HCT116 (cell line): ENCODE data around the gene CLIC6. TPM values are rescaled to one million over a fixed set of nuclear protein-coding genes. Genes with fewer than 3 reads are reported as not detected.

Experiments
- ATAC-seq: fragments of 200-7000 bp; cut with Tn5 transposase; 2 replicates; pipeline ENCODE4 v1.9.1; 2020; ENCODE audit warnings: mild to moderate bottlenecking, moderate library complexity
- BruUV-seq: library from RNA; stranded (reverse); fragments of 400-500 nt; replicated peaks from 2 replicates; lab custom pipeline; 2021; lab: Mats Ljungman, UMichigan
- CTCF ChIA-PET: fragments of 300-600 bp; sonication (Branson Sonifier 250); formaldehyde crosslinking; loops from one replicate; lab custom pipeline; 2021; ENCODE audit warnings: antibody characterized with exemption; lab: Charles Lee
- POLR2A ChIA-PET: fragments of 300-600, 350-600 bp; sonication (Branson Sonifier 250); formaldehyde crosslinking; loops from one replicate; lab custom pipeline; 2021; ENCODE audit warnings: antibody characterized with exemption; lab: Charles Lee
- RAD21 ChIA-PET, 2 experiments: fragments of 300-600 bp; sonication (Branson Sonifier 250); formaldehyde crosslinking; loops; one replicate each; lab custom pipeline; 2023; ENCODE audit warnings: low total read pairs in 2 of 2; ENCODE audit not compliant: uncharacterized antibody in 2 of 2, unreplicated experiment in 2 of 2, low non-redundant PET in 1 of 2; lab: Charles Lee
- DNase-seq: peaks from one replicate; pipeline ENCODE4 v3.0.0-alpha.2; 2010; ENCODE audit warnings: low read depth, low spot score
- H2AFZ ChIP-seq: fragments of 200-600 bp; shearing (Covaris generic), sonication (generic); 2 replicates; pipeline ENCODE4 v1.6.1; 2017; ENCODE audit warnings: low read depth, mixed run types, mixed read lengths, antibody characterized with exemption, low read length; ENCODE audit not compliant: poor library complexity, severe bottlenecking
- H3K27ac ChIP-seq: 2 replicates; pipeline ENCODE4 v1.5.1; 2012; ENCODE audit warnings: low read depth, low read length
- H3K27me3 ChIP-seq: fragments of 200-600 bp; sonication (generic); 2 replicates; pipeline ENCODE4 v1.6.1; 2016; ENCODE audit warnings: mixed run types, low read length, mixed read lengths; ENCODE audit not compliant: insufficient read depth
- H3K36me3 ChIP-seq, 2 experiments: fragments of 200-500 bp in 1 of 2; fragments of 200-600 bp in 1 of 2; sonication (Bioruptor generic) in 1 of 2; sonication (generic) in 1 of 2; 2 replicates each; pipeline versions ENCODE4 v1.5.1 to v1.6.1; 2014 to 2016; ENCODE audit warnings: low read length in 2 of 2, inconsistent platforms in 1 of 2, mixed read lengths in 1 of 2, mixed run types in 1 of 2; ENCODE audit not compliant: insufficient read depth in 2 of 2, control insufficient read depth in 1 of 2
- H3K4me1 ChIP-seq, 2 experiments: fragments of 200-600 bp in 1 of 2; sonication (generic) in 1 of 2; 2 replicates each; pipeline versions ENCODE4 v1.5.1 to v1.6.1; 2012 to 2017; ENCODE audit warnings: low read length in 2 of 2, inconsistent platforms in 1 of 2, mild to moderate bottlenecking in 1 of 2, mixed read lengths in 1 of 2, mixed run types in 1 of 2, moderate library complexity in 1 of 2; ENCODE audit not compliant: insufficient read depth in 2 of 2, control insufficient read depth in 1 of 2
- H3K4me2 ChIP-seq: fragments of 200-600 bp; sonication (generic); 2 replicates; pipeline ENCODE4 v1.6.1; 2017; ENCODE audit warnings: mixed run types, low read length, mixed read lengths
- H3K4me3 ChIP-seq, 2 experiments: fragments of 200-600 bp in 1 of 2; sonication (generic) in 1 of 2; replicated peaks in 1 of 2; 2 replicates each; pipeline ENCODE4 v1.5.1; 2011 to 2016; ENCODE audit warnings: low read length in 2 of 2, control low read depth in 1 of 2, low read depth in 1 of 2, mild to moderate bottlenecking in 1 of 2, mixed read lengths in 1 of 2, mixed run types in 1 of 2
- H3K79me2 ChIP-seq: fragments of 200-600 bp; sonication (generic); 2 replicates; pipeline ENCODE4 v1.6.1; 2017; ENCODE audit warnings: mild to moderate bottlenecking, mixed run types, low read length, moderate library complexity, mixed read lengths; ENCODE audit not compliant: insufficient read depth
- H3K9ac ChIP-seq: fragments of 200-600 bp; sonication (generic); 2 replicates; pipeline ENCODE4 v1.6.1; 2016; ENCODE audit warnings: low read length, mixed read lengths
- H3K9me2 ChIP-seq: fragments of 200-600 bp; sonication (generic), shearing (Covaris generic); 2 replicates; pipeline ENCODE4 v1.6.1; 2017; ENCODE audit warnings: mixed run types, mild to moderate bottlenecking, moderate library complexity; ENCODE audit not compliant: insufficient read depth
- H3K9me3 ChIP-seq, 2 experiments: fragments of 200-500 bp in 1 of 2; fragments of 200-600 bp in 1 of 2; sonication (Bioruptor generic) in 1 of 2; sonication (generic) in 1 of 2; 2 replicates each; pipeline ENCODE4 v1.6.1; 2014 to 2017; ENCODE audit warnings: low read length in 2 of 2, mixed read lengths in 2 of 2, inconsistent platforms in 1 of 2, low read depth in 1 of 2, mild to moderate bottlenecking in 1 of 2, mixed run types in 1 of 2, moderate library complexity in 1 of 2; ENCODE audit not compliant: control insufficient read depth in 1 of 2, insufficient read depth in 1 of 2
- H4K20me1 ChIP-seq: fragments of 200-600 bp; sonication (generic), shearing (Covaris generic); 2 replicates; pipeline ENCODE4 v1.6.1; 2017; ENCODE audit warnings: mixed run types, mild to moderate bottlenecking, moderate library complexity; ENCODE audit not compliant: insufficient read depth
- CEBPB ChIP-seq: IDR thresholded peaks from 2 replicates; pipeline ENCODE4 v1.6.1; 2012; ENCODE audit warnings: low read depth
- CTCF ChIP-seq, 3 experiments: fragments of 200-600 bp in 1 of 3; sonication (generic) in 1 of 3; IDR thresholded peaks in 2 of 3; conservative IDR thresholded peaks in 1 of 3; 2 replicates each; pipeline ENCODE4 v1.5.1; 2012 to 2017; ENCODE audit warnings: low read depth in 2 of 3, low read length in 2 of 3, antibody characterized with exemption in 1 of 3, borderline replicate concordance in 1 of 3, control low read depth in 1 of 3, mild to moderate bottlenecking in 1 of 3, mixed read lengths in 1 of 3, mixed run types in 1 of 3, moderate library complexity in 1 of 3; ENCODE audit not compliant: insufficient read depth in 1 of 3
- EGR1 ChIP-seq: IDR thresholded peaks from 2 replicates; pipeline ENCODE4 v1.6.1; 2012; ENCODE audit warnings: low read depth
- ELF1 ChIP-seq: IDR thresholded peaks from 2 replicates; pipeline ENCODE4 v1.6.1; 2012; ENCODE audit warnings: low read depth, borderline replicate concordance
- EZH2 ChIP-seq: fragments of 200-600 bp; sonication (generic); IDR thresholded peaks from 2 replicates; pipeline ENCODE4 v1.6.1; 2017; ENCODE audit warnings: antibody characterized with exemption, mixed run types
- FOSL1 ChIP-seq: IDR thresholded peaks from 2 replicates; pipeline ENCODE4 v1.6.1; 2012; ENCODE audit warnings: low read depth
- JUND ChIP-seq: IDR thresholded peaks from 2 replicates; pipeline ENCODE4 v1.6.1; 2012
- MAX ChIP-seq: IDR thresholded peaks from 2 replicates; pipeline ENCODE4 v1.6.1; 2012
- POLR2A ChIP-seq: IDR thresholded peaks from 2 replicates; pipeline ENCODE4 v1.7.0; 2011; ENCODE audit warnings: borderline replicate concordance; ENCODE audit not compliant: insufficient read depth, insufficient read length; ENCODE audit errors: extremely low read depth
- POLR2AphosphoS5 ChIP-seq: IDR thresholded peaks from 2 replicates; pipeline ENCODE4 v1.6.1; 2011; ENCODE audit warnings: mild to moderate bottlenecking, low read depth, low read length, moderate library complexity
- RAD21 ChIP-seq: IDR thresholded peaks from 2 replicates; pipeline ENCODE4 v1.6.1; 2012; ENCODE audit warnings: low read depth, mild to moderate bottlenecking
- SP1 ChIP-seq: IDR thresholded peaks from 2 replicates; pipeline ENCODE4 v1.6.1; 2012; ENCODE audit warnings: low read depth
- SRF ChIP-seq: IDR thresholded peaks from 2 replicates; pipeline ENCODE4 v1.6.1; 2012; ENCODE audit warnings: low read depth
- TCF7L2 ChIP-seq: IDR thresholded peaks from 2 replicates; pipeline ENCODE4 v1.7.0; 2011; ENCODE audit warnings: borderline replicate concordance, inconsistent platforms; ENCODE audit not compliant: insufficient read depth, insufficient read length; ENCODE audit errors: extremely low read depth
- YY1 ChIP-seq: IDR thresholded peaks from 2 replicates; pipeline ENCODE4 v1.6.1; 2011; ENCODE audit warnings: low read length, low read depth, moderate library complexity, mild to moderate bottlenecking; ENCODE audit not compliant: insufficient replicate concordance; ENCODE audit errors: extremely low read depth
- ZBTB33 ChIP-seq: IDR thresholded peaks from 2 replicates; pipeline ENCODE4 v1.6.1; 2011; ENCODE audit warnings: mild to moderate bottlenecking, low read length, moderate library complexity; ENCODE audit not compliant: insufficient replicate concordance; ENCODE audit errors: extremely low read depth
- ZFX ChIP-seq: fragments of 450-650 bp; IDR thresholded peaks from 2 replicates; pipeline ENCODE4 v1.6.1; 2017
- ZNF274 ChIP-seq: fragments of 200-500 bp; sonication (Bioruptor generic); IDR thresholded peaks from 2 replicates; pipeline ENCODE4 v1.6.1; 2014; ENCODE audit warnings: mild to moderate bottlenecking, low read depth, low read length, inconsistent platforms
- intact Hi-C: fragments of 100-400 bp; cut with micrococcal nuclease; formaldehyde crosslinking; loops from 2 replicates; pipeline ENCODE4 v1.10.0; 2022
- total RNA-seq: library from RNA; stranded (reverse); gene quantifications from one replicate; pipeline ENCODE4 v1.2.1, GENCODE V29; 2021; ENCODE audit not compliant: unreplicated experiment
- TF ChIP-seq, protein P1 (sequence below): IDR thresholded peaks from 2 replicates; pipeline ENCODE4 v1.6.1; 2012; ENCODE audit warnings: low read depth
- TF ChIP-seq, protein P2 (sequence below): IDR thresholded peaks from 2 replicates; pipeline ENCODE4 v1.6.1; 2012

Gene CLIC6
- total RNA-seq, 1 experiment from 2014 or later, result 0.05 TPM

GRCh38 chr21:34702341-34703170 is 33.8 kb downstream of the CLIC6 start:
- TF ChIP-seq SRF (no peak), ZFX (no peak), YY1 (no peak), SP1 (no peak), ELF1 (no peak), ZNF274 (no peak), POLR2AphosphoS5 (no peak), EGR1 (no peak), RAD21 (no peak), POLR2A (no peak), ZBTB33 (no peak), MAX (no peak), FOSL1 (no peak), JUND (no peak), TCF7L2 (no peak), EZH2 (no peak), CEBPB (no peak), CTCF (IDR thresholded peaks at IDR 0.05 in 2 of 3, conservative IDR thresholded peaks at IDR 0.05 in 1 of 3; ENCODE audit: borderline replicate concordance in 1 of 3, insufficient read depth in 1 of 3, low read depth in 2 of 3, low read length in 2 of 3) (no peak)
- TF ChIP-seq, protein P1, sequence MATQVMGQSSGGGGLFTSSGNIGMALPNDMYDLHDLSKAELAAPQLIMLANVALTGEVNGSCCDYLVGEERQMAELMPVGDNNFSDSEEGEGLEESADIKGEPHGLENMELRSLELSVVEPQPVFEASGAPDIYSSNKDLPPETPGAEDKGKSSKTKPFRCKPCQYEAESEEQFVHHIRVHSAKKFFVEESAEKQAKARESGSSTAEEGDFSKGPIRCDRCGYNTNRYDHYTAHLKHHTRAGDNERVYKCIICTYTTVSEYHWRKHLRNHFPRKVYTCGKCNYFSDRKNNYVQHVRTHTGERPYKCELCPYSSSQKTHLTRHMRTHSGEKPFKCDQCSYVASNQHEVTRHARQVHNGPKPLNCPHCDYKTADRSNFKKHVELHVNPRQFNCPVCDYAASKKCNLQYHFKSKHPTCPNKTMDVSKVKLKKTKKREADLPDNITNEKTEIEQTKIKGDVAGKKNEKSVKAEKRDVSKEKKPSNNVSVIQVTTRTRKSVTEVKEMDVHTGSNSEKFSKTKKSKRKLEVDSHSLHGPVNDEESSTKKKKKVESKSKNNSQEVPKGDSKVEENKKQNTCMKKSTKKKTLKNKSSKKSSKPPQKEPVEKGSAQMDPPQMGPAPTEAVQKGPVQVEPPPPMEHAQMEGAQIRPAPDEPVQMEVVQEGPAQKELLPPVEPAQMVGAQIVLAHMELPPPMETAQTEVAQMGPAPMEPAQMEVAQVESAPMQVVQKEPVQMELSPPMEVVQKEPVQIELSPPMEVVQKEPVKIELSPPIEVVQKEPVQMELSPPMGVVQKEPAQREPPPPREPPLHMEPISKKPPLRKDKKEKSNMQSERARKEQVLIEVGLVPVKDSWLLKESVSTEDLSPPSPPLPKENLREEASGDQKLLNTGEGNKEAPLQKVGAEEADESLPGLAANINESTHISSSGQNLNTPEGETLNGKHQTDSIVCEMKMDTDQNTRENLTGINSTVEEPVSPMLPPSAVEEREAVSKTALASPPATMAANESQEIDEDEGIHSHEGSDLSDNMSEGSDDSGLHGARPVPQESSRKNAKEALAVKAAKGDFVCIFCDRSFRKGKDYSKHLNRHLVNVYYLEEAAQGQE, result no peak
- TF ChIP-seq, protein P2, sequence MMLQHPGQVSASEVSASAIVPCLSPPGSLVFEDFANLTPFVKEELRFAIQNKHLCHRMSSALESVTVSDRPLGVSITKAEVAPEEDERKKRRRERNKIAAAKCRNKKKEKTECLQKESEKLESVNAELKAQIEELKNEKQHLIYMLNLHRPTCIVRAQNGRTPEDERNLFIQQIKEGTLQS, result no peak
- intact Hi-C loops, result no loop called here
- H3K36me3 ChIP-seq, result no peaks in the 10 kb centered on the region
- H3K27me3 ChIP-seq, result no peaks in the 10 kb centered on the region
- ATAC-seq, result no peak
- POLR2A ChIA-PET, result no interaction called here
- H3K79me2 ChIP-seq, result no peaks in the 10 kb centered on the region
- no peak overlapping the region for H3K4me2 ChIP-seq
- H3K27ac ChIP-seq, result no peak overlapping the region
- no peaks in the 10 kb centered on the region for H3K9me2 ChIP-seq
- no TSS peak for BruUV-seq
- DNase-seq, result no peak
- H3K4me1 ChIP-seq, result no peaks in the 10 kb centered on the region
- H3K4me3 ChIP-seq, result no peak overlapping the region
- CTCF ChIA-PET, result no interaction called here
- H4K20me1 ChIP-seq, result no peaks in the 10 kb centered on the region
- no peak overlapping the region for H2AFZ ChIP-seq
- RAD21 ChIA-PET, result no interaction called here
- H3K9me3 ChIP-seq, result no peaks in the 10 kb centered on the region
- H3K9ac ChIP-seq, result no peak overlapping the region
